HepG2 (cell line): ENCODE measurements around the gene AFAP1. TPM values are rescaled to one million over a fixed set of nuclear protein-coding genes. Genes with fewer than 3 reads are reported as not detected.

Experiments used
- CBX5 ChIP-seq: sonication (generic); formaldehyde crosslinking; IDR thresholded peaks from 2 replicates; pipeline ENCODE4 v1.4.0; 2020; ENCODE audit warnings: missing genetic modification reagents, borderline replicate concordance
- CCAR2 ChIP-seq: fragments of 200-400 bp; formaldehyde crosslinking; optimal IDR thresholded peaks from 2 replicates; pipeline ENCODE3; 2018; ENCODE audit warnings: low read depth, mild to moderate bottlenecking, low read length, moderate library complexity
- HNF4A ChIP-seq: sonication (generic); formaldehyde crosslinking; IDR thresholded peaks from 2 replicates; pipeline ENCODE4 v1.4.0; 2020; ENCODE audit warnings: missing genetic modification reagents
- MBNL3 ChIP-seq: fragments of 250-450 bp; sonication (Bioruptor Pico); conservative IDR thresholded peaks from 2 replicates; pipeline ENCODE4 v1.8.0; 2022; ENCODE audit warnings: mild to moderate bottlenecking, inconsistent platforms
- NFYC ChIP-seq: IDR thresholded peaks from 2 replicates; pipeline ENCODE4 v1.6.1; 2016; ENCODE audit warnings: missing genetic modification reagents, missing compliant biosample characterization
- PHF21A ChIP-seq: sonication (generic); formaldehyde crosslinking; IDR thresholded peaks from 2 replicates; pipeline ENCODE4 v1.5.0; 2020; ENCODE audit warnings: mild to moderate bottlenecking, missing genetic modification reagents
- SIN3A ChIP-seq: IDR thresholded peaks from 2 replicates; pipeline ENCODE4 v1.6.1; 2011; ENCODE audit warnings: low read depth, mild to moderate bottlenecking, control low read depth, low read length, borderline replicate concordance
- SIX1 ChIP-seq: sonication (generic); formaldehyde crosslinking; IDR thresholded peaks from 2 replicates; pipeline ENCODE4 v1.4.0; 2020; ENCODE audit warnings: missing genetic modification reagents, borderline replicate concordance
- SNAI1 ChIP-seq: sonication (generic); formaldehyde crosslinking; IDR thresholded peaks from 2 replicates; pipeline ENCODE4 v1.5.0; 2020; ENCODE audit warnings: mild to moderate bottlenecking, missing genetic modification reagents, borderline replicate concordance
- ZKSCAN8 ChIP-seq: IDR thresholded peaks from 2 replicates; pipeline ENCODE4 v1.6.1; 2016; ENCODE audit warnings: borderline replicate concordance, missing genetic modification reagents, missing compliant biosample characterization
- ZNF124 ChIP-seq: sonication (generic); formaldehyde crosslinking; IDR thresholded peaks from 2 replicates; pipeline ENCODE4 v1.4.0; 2020; ENCODE audit warnings: missing genetic modification reagents
- ZNF253 ChIP-seq: sonication (generic); formaldehyde crosslinking; IDR thresholded peaks from 2 replicates; pipeline ENCODE4 v1.8.0; 2022; ENCODE audit warnings: mild to moderate bottlenecking, missing genetic modification reagents, borderline replicate concordance
- ZNF30 ChIP-seq: sonication (generic); formaldehyde crosslinking; IDR thresholded peaks from 2 replicates; pipeline ENCODE4 v1.5.0; 2020; ENCODE audit warnings: mild to moderate bottlenecking, missing genetic modification reagents
- ZNF614 ChIP-seq: IDR thresholded peaks from 2 replicates; pipeline ENCODE4 v1.6.1; 2018; ENCODE audit warnings: missing biosample characterization, missing genetic modification reagents, inconsistent platforms, borderline replicate concordance
- ZNF644 ChIP-seq: IDR thresholded peaks from 2 replicates; pipeline ENCODE4 v1.6.1; 2016; ENCODE audit warnings: low read depth
- ZSCAN12 ChIP-seq: sonication (generic); formaldehyde crosslinking; IDR thresholded peaks from 2 replicates; pipeline ENCODE4 v1.9.0; 2021; ENCODE audit warnings: mild to moderate bottlenecking, missing genetic modification reagents
- polyA plus RNA-seq, 8 experiments: library from polyadenylated mRNA; depleted of rRNA in 3 of 8; stranded (reverse) in 7 of 8; unstranded in 1 of 8; fragments of >200 nt; fragmentation: Illumina TruSeq in 4 of 8; extraction: Trizol in 4 of 8; gene quantifications; 2 replicates each; pipeline versions ENCODE4 v1.2.1 to v1.2.3, GENCODE V29; 2011 to 2016; ENCODE audit warnings: low read depth in 4 of 8, missing spikeins in 1 of 8, mixed read lengths in 1 of 8; ENCODE audit not compliant: insufficient read depth in 1 of 8
- total RNA-seq, 5 experiments: library from RNA; depleted of rRNA; stranded (reverse); fragments of >200 nt; fragmentation: Illumina TruSeq; extraction: Trizol; gene quantifications; 2 replicates each; pipeline ENCODE4 v1.2.3, GENCODE V29; 2016; ENCODE audit warnings: low read depth in 1 of 5
- TF ChIP-seq, protein P1 (sequence below): sonication (generic); formaldehyde crosslinking; conservative IDR thresholded peaks from 2 replicates; pipeline ENCODE4 v1.4.0; 2020; ENCODE audit warnings: mild to moderate bottlenecking, missing genetic modification reagents, moderate library complexity
- TF ChIP-seq, protein P2 (sequence below): IDR thresholded peaks from 2 replicates; pipeline ENCODE4 v1.6.1; 2012; ENCODE audit warnings: low read depth, low read length, improper control_type of control experiment
- TF ChIP-seq, protein P3 (sequence below): IDR thresholded peaks from 2 replicates; pipeline ENCODE4 v1.6.1; 2016; ENCODE audit warnings: low read depth
- TF ChIP-seq, protein P4 (sequence below): sonication (generic); formaldehyde crosslinking; conservative IDR thresholded peaks from 2 replicates; pipeline ENCODE4 v1.5.0; 2020; ENCODE audit warnings: missing genetic modification reagents
- TF ChIP-seq, protein P5 (sequence below): IDR thresholded peaks from 2 replicates; pipeline ENCODE4 v1.6.1; 2016; ENCODE audit warnings: missing compliant biosample characterization, missing genetic modification reagents, borderline replicate concordance

The AFAP1 gene
- total and polyA plus RNA-seq, 2 of the 13 experiments (the other 11 are each of a cell fraction or from before 2014, with no cell fraction given) = 2.5 TPM

DNA sequence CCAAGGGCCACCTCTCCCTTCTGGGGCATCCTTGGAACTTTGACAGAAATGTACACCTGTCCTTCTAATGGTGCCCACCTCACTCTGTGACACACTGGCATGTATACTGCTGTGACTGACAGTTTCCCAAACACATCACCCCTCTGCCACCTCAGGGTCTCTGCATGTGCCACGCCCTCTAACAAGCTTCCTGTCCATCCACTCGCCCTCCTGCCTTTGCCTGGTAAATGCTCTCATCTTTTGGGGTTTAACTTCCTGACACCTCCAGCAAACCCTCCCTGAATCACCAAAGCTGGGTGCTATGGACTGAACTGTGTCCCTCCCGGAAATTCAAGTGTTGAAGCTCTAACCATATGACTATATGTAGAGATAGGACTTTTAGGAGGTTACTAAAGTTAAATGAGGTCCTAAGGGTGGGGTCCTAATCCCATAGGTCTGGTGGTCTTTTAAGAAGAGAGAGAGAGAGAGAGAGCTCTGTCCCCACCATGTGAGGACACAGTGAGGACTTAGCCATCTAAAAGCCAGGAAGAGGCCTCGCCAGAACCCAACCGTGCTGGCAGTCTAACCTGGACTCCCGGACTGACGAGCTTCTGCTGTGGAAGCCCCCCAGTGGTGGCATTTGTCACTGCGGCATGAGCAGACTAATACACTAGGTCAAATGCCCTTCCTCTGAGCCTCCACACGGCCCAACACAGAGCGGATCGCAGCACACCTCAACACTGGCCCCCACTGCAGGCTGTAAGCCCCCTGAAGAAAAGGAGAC, 95.6 kb downstream of the AFAP1 start (continued):
- TF ChIP-seq, protein P1, sequence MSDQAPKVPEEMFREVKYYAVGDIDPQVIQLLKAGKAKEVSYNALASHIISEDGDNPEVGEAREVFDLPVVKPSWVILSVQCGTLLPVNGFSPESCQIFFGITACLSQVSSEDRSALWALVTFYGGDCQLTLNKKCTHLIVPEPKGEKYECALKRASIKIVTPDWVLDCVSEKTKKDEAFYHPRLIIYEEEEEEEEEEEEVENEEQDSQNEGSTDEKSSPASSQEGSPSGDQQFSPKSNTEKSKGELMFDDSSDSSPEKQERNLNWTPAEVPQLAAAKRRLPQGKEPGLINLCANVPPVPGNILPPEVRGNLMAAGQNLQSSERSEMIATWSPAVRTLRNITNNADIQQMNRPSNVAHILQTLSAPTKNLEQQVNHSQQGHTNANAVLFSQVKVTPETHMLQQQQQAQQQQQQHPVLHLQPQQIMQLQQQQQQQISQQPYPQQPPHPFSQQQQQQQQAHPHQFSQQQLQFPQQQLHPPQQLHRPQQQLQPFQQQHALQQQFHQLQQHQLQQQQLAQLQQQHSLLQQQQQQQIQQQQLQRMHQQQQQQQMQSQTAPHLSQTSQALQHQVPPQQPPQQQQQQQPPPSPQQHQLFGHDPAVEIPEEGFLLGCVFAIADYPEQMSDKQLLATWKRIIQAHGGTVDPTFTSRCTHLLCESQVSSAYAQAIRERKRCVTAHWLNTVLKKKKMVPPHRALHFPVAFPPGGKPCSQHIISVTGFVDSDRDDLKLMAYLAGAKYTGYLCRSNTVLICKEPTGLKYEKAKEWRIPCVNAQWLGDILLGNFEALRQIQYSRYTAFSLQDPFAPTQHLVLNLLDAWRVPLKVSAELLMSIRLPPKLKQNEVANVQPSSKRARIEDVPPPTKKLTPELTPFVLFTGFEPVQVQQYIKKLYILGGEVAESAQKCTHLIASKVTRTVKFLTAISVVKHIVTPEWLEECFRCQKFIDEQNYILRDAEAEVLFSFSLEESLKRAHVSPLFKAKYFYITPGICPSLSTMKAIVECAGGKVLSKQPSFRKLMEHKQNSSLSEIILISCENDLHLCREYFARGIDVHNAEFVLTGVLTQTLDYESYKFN (CRISPR knock-in tag) = no peak
- no peak for TF ChIP-seq NFYC (CRISPR knock-in tag)
- no peak for TF ChIP-seq SNAI1 (CRISPR knock-in tag)
- TF ChIP-seq PHF21A (CRISPR knock-in tag) = no peak
- TF ChIP-seq, protein P2, sequence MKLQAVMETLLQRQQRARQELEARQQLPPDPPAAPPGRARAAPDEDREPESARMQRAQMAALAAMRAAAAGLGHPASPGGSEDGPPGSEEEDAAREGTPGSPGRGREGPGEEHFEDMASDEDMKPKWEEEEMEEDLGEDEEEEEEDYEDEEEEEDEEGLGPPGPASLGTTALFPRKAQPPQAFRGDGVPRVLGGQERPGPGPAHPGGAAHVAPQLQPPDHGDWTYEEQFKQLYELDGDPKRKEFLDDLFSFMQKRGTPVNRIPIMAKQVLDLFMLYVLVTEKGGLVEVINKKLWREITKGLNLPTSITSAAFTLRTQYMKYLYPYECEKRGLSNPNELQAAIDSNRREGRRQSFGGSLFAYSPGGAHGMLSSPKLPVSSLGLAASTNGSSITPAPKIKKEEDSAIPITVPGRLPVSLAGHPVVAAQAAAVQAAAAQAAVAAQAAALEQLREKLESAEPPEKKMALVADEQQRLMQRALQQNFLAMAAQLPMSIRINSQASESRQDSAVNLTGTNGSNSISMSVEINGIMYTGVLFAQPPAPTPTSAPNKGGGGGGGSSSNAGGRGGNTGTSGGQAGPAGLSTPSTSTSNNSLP = no peak
- no peak for TF ChIP-seq ZNF30 (CRISPR knock-in tag)
- TF ChIP-seq, protein P3, sequence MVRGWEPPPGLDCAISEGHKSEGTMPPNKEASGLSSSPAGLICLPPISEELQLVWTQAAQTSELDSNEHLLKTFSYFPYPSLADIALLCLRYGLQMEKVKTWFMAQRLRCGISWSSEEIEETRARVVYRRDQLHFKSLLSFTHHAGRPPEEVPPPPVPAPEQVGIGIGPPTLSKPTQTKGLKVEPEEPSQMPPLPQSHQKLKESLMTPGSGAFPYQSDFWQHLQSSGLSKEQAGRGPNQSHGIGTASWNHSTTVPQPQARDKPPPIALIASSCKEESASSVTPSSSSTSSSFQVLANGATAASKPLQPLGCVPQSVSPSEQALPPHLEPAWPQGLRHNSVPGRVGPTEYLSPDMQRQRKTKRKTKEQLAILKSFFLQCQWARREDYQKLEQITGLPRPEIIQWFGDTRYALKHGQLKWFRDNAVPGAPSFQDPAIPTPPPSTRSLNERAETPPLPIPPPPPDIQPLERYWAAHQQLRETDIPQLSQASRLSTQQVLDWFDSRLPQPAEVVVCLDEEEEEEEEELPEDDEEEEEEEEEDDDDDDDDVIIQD = no peak
- no peak for TF ChIP-seq MBNL3
- no peak for TF ChIP-seq ZNF253
- TF ChIP-seq, protein P4, sequence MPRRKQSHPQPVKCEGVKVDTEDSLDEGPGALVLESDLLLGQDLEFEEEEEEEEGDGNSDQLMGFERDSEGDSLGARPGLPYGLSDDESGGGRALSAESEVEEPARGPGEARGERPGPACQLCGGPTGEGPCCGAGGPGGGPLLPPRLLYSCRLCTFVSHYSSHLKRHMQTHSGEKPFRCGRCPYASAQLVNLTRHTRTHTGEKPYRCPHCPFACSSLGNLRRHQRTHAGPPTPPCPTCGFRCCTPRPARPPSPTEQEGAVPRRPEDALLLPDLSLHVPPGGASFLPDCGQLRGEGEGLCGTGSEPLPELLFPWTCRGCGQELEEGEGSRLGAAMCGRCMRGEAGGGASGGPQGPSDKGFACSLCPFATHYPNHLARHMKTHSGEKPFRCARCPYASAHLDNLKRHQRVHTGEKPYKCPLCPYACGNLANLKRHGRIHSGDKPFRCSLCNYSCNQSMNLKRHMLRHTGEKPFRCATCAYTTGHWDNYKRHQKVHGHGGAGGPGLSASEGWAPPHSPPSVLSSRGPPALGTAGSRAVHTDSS (CRISPR knock-in tag) = no peak
- TF ChIP-seq ZSCAN12 (CRISPR knock-in tag) = no peak
- no peak for TF ChIP-seq SIN3A
- no peak for TF ChIP-seq HNF4A (CRISPR knock-in tag)
- TF ChIP-seq ZNF644 (CRISPR knock-in tag) = no peak
- no peak for TF ChIP-seq CBX5 (CRISPR knock-in tag)
- no peak for TF ChIP-seq CCAR2
- no peak for TF ChIP-seq ZNF614 (CRISPR knock-in tag)
- no peak for TF ChIP-seq ZNF124 (CRISPR knock-in tag)
- TF ChIP-seq SIX1 (CRISPR knock-in tag) = no peak
- TF ChIP-seq, protein P5, sequence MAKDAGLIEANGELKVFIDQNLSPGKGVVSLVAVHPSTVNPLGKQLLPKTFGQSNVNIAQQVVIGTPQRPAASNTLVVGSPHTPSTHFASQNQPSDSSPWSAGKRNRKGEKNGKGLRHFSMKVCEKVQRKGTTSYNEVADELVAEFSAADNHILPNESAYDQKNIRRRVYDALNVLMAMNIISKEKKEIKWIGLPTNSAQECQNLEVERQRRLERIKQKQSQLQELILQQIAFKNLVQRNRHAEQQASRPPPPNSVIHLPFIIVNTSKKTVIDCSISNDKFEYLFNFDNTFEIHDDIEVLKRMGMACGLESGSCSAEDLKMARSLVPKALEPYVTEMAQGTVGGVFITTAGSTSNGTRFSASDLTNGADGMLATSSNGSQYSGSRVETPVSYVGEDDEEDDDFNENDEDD = no peak
- TF ChIP-seq ZKSCAN8 (CRISPR knock-in tag) = no peak
